Skeletal muscle tissue (tissue), 4 donors: ENCODE results near the gene MARK2. TPM values are rescaled to one million over a fixed set of nuclear protein-coding genes. Genes with fewer than 3 reads are reported as not detected.

Experiments
- H3K27ac ChIP-seq: one replicate; pipeline ENCODE4 v1.7.0; 2013; ENCODE audit warnings: mild to moderate bottlenecking, low read depth, low read length, inconsistent platforms
- H3K27me3 ChIP-seq, 3 donors: one replicate each; pipeline ENCODE4 v1.7.0; 2013; ENCODE audit warnings: low read length in 3 of 3; ENCODE audit not compliant: control insufficient read depth in 3 of 3, insufficient read depth in 3 of 3
- H3K36me3 ChIP-seq, 3 donors: one replicate each; pipeline ENCODE4 v1.7.0; 2013; ENCODE audit warnings: low read length in 3 of 3; ENCODE audit not compliant: control insufficient read depth in 3 of 3, insufficient read depth in 3 of 3
- H3K4me1 ChIP-seq, 3 donors: one replicate each; pipeline ENCODE4 v1.7.0; 2013; ENCODE audit warnings: low read length in 3 of 3, mild to moderate bottlenecking in 3 of 3; ENCODE audit not compliant: control insufficient read depth in 3 of 3, insufficient read depth in 3 of 3
- H3K4me3 ChIP-seq, 3 donors: one replicate each; pipeline ENCODE4 v1.7.0; 2013; ENCODE audit warnings: low read length in 3 of 3
- H3K9ac ChIP-seq, 3 donors: one replicate each; pipeline ENCODE4 v1.7.0; 2013; ENCODE audit warnings: low read length in 3 of 3, mild to moderate bottlenecking in 3 of 3, moderate library complexity in 2 of 3, low read depth in 1 of 3
- H3K9me3 ChIP-seq, 3 donors: one replicate each; pipeline ENCODE4 v1.7.0; 2013; ENCODE audit warnings: low read length in 3 of 3; ENCODE audit not compliant: control insufficient read depth in 3 of 3
- total RNA-seq: library from RNA; depleted of rRNA; stranded (reverse); fragments of >200 nt; gene quantifications from one replicate; pipeline ENCODE4 v1.2.3, GENCODE V29; 2014
- donor health status: Osteomylitis.

MARK2 gene
- total RNA-seq, 1 donor from 2014 or later, result 6.8 TPM

DNA sequence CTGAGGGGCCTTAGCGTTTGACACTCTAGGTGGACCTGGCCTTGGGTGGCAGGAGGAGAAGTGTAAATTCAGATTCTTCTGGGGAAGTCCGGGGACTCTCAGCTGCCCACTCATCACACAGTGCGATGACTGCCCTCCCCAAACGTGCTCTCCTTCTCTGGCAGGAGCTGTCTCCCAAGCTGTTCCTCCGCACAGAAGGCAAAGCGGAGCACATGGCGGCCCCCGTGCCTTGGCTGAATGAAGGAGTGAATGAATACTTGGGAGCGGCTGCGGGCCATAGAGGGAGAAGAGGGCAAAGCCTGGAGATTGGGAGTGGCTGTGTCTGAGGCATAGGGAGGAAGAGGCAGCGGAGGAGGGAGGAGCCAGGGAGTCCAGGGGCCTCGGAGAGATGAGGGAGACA is 93.0 kb downstream of the MARK2 start:
- H3K27ac ChIP-seq, result no peak overlapping the region
- no peaks in the 10 kb centered on the region for H3K9me3 ChIP-seq
- H3K36me3 ChIP-seq, result no peaks in the 10 kb centered on the region
- H3K27me3 ChIP-seq, result no peaks in the 10 kb centered on the region
- no peaks in the 10 kb centered on the region for H3K4me1 ChIP-seq
- H3K9ac ChIP-seq, result no peak overlapping the region
- no peak overlapping the region for H3K4me3 ChIP-seq

DNA sequence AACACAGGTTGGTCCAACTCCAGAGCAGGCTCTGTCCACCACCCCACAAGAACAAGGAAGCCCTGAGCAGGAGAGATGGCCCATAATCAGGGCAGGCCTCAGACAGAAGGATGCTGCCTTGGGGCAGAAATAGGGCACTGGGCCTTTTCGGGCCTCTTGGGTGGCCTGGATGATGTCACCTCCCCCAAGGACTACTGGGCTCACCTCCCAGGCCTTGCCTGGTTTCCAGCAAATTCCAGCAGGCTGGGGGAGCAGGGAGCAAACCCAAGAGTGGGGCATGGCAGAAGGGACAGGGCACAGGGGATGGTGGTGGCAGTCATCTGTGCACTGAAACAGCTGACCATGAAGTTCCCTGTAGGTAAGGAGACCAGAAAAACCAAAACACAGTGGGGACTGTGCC is 94.5 kb downstream of the MARK2 start:
- H3K9me3 ChIP-seq, result no peaks in the 10 kb centered on the region
- no peak overlapping the region for H3K27ac ChIP-seq
- H3K4me1 ChIP-seq, result peaks cover 3 to 6% (median 5%) of the 10 kb centered on the region in 3 donors
- no peak overlapping the region for H3K4me3 ChIP-seq
- peak overlapping the region in 1 of 3 donors; percentile 43 for H3K9ac ChIP-seq
- no peaks in the 10 kb centered on the region for H3K36me3 ChIP-seq
- H3K27me3 ChIP-seq, result no peaks in the 10 kb centered on the region

DNA sequence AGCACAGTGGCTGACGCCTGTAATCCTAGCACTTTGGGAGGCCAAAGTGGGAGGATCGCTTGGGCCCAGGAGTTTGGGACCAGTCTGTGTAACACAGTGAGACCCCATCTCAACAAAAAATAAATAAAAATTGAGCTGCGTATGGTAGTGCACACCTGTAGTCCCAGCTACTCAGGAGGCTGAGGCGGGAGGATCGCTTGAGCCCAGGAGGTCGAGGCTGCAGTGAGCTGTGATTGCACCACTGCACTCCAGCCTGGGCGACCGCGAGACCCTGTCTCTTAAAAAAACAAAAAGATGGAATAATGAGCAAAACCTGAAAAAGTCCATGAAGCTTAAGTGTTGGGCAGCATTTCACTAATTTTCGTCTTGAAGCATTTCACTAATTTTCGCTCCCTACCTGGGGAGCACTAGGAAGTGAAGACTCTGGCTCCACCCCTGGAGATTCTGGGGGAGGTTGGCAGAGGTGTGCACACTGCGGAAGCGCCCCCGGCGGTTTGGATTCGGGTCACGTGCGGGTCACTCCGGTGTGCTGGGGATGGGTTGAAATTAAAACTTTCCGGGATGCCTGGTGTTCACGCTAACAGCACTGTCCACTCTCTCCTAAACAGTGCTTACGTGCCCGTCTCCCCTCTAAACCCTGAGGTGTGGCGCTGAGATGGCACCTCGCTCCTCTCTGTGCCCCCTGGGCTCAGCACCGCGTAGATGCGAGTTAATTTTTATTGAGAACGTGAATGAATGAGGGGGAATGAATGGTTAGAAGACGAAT is 99.0 kb downstream of the MARK2 start:
- Histone ChIP-seq H3K9me3 (no peaks in the 10 kb centered on the region), H3K27ac (no peak overlapping the region), H3K4me1 (peaks cover 14 to 27% (median 21%) of the 10 kb centered on the region in 3 donors), H3K4me3 (peak overlapping the region; percentile 70 to 91 (median 88)), H3K36me3 (no peaks in the 10 kb centered on the region), H3K27me3 (no peaks in the 10 kb centered on the region), H3K9ac (peak overlapping the region; percentile 52 to 81 (median 61))

DNA sequence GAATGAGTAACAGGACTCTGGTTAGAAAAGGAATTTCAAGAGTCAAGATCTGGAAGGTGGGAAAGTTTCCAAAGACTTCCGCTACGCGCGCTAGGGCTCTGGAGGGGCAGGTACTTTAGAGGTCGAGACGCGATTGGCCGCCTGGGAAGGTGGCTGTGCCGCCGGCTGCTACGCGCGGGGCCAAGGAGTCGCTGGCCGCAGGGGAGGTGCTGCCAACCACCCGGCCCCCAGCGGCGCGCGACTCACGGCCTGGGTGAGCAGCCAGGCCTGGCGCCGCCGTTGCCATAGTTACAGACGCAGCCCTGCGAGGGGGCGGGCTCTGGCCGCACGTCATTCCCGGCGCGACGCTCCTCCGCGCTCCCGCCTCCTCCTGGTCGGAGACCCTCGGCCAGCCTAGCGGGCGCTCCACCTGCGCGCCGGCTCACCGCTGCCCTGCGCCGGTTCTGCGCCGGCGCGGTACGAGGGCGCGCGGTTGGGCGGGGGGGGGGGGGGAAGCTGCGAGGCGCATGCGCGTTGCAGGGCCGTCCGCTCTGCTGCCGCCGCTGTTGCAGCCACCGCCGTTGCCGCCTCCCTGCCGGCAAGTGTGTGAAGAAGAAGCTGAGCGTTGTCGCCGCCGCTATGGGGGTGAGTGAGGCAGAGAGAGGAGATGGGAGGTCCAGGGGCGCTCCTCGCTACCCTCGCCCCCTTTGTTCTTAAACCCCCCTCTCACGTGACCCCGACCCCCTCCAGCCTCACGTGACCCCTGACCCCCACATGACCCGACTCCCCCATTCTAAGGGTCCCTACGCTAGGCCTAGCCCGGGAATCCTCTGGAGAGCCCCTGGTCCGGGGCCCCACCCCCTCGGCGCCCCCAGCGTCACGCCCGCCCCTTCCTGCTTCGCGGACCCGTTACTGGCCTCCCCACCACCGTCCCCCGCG is 99.8 kb downstream of the MARK2 start, which contains the start of gene NAA40:
NAA40 (plus strand) TSS at position 524 of the 918 bp plus-strand sequence; CDS start at position 619, 95 bp downstream.
- no peaks in the 10 kb centered on the region for H3K9me3 ChIP-seq
- no peaks in the 10 kb centered on the region for H3K27me3 ChIP-seq
- H3K9ac ChIP-seq, result peak within 1 kb of the TSS; percentile 79 to 88 (median 79)
- peaks cover 14 to 28% (median 27%) of the 10 kb centered on the region in 3 donors for H3K4me1 ChIP-seq
- peak within 1 kb of the TSS; percentile 78 to 91 (median 88) for H3K4me3 ChIP-seq
- no peaks in the 10 kb centered on the region for H3K36me3 ChIP-seq
- peak within 1 kb of the TSS; percentile 65 for H3K27ac ChIP-seq

DNA sequence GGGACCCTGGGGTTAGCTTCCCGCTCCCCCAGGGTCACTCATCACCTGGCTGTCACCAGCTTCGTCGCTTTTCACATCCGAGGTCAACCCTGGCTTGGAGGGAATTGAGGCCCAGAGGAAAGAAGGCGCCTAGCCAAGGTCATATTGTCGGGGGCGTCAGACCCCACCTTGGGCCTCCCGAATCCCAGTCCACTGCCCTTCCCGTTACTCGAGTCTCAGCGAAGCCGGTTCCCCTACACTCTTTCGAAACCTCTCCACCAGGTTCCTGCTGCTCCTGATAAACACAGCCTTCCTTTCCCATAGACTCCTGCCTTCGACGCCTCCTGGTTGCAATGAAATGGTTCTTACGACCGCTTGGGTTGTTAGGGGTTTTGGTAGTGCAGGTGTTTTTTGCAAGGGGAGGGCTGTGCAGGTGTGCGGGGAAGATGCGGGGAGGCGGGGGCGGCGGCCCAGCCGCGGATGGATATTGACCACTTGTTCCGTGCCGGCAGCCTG is 100.5 kb downstream of the MARK2 start:
- Histone ChIP-seq H3K9me3 (no peaks in the 10 kb centered on the region), H3K4me1 (peaks cover 18 to 35% (median 33%) of the 10 kb centered on the region in 3 donors), H3K4me3 (peak overlapping the region; percentile 78 to 91 (median 88)), H3K9ac (peak overlapping the region; percentile 79 to 88 (median 79)), H3K27me3 (no peaks in the 10 kb centered on the region), H3K27ac (peak overlapping the region; percentile 65), H3K36me3 (no peaks in the 10 kb centered on the region)

DNA sequence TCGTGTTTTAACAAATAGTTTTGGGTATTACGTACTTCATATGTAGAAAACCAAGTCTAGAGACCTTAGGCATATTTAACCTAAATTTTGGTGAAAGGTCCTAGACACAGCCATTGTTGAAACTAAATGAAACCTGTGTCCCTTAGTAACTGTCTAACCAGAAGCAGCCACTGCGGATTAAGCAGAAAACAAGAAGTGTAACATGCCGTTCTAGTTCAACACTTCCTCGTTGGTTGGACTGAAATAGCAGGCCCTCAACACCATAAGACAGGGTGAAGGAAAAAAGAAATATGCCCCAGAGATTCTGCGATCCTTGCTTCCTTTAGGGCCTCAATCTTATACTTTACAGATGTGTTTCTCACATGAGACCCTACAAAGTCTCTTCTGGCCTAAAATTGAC is 101.9 kb downstream of the MARK2 start:
- Histone ChIP-seq H3K9me3 (no peaks in the 10 kb centered on the region), H3K27me3 (no peaks in the 10 kb centered on the region), H3K36me3 (no peaks in the 10 kb centered on the region), H3K27ac (peak overlapping the region; percentile 39), H3K4me3 (no peak overlapping the region), H3K9ac (peak overlapping the region in 2 of 3 donors; percentile 0 to 19), H3K4me1 (peaks cover 32 to 48% (median 46%) of the 10 kb centered on the region in 3 donors)

DNA sequence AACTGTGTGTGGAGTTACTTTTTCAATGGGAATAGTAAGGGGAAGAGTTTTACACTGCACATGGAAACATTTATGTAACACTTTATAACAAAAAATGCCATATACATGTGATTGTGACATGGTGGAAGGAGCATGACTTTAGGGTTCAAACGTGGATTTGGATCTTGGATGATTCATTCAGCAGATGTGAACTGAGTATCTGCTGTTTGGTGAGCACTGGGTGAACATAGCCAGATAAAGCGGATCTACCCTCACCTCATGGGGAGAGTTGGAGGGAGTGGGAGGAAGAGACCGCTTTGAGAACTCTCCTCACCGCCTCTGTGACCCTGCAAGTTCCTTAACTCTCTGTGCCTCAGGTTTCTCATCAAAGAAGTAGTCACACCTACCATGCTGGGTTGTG is 103.0 kb downstream of the MARK2 start:
- H3K36me3 ChIP-seq, result peaks cover 2 to 8% (median 6%) of the 10 kb centered on the region in 3 donors
- H3K4me1 ChIP-seq, result peaks cover 34 to 52% (median 49%) of the 10 kb centered on the region in 3 donors
- H3K4me3 ChIP-seq, result no peak overlapping the region
- no peak overlapping the region for H3K9ac ChIP-seq
- H3K27me3 ChIP-seq, result no peaks in the 10 kb centered on the region
- no peak overlapping the region for H3K27ac ChIP-seq
- H3K9me3 ChIP-seq, result no peaks in the 10 kb centered on the region

DNA sequence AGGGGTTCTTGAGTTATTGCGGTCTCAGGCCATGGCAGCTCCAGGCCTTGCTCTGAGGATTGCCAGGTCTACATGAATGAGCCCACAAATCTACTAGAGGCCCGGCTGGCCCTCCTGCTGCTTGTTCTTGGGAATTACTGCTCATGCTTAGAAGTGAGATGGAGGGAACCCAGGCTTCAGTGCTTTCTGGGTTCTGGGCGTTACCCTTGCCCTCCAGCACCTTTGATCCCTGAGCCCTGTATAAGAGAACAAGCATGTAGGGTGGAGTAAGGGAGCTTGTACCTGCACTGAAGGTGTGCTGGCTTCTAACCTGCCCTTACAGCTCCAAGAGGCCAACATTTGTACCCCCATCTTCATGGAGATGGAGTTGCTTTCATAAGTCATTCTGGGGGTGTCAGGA is 103.9 kb downstream of the MARK2 start:
- H3K9ac ChIP-seq, result peak overlapping the region in 1 of 3 donors; percentile 69
- H3K27ac ChIP-seq, result no peak overlapping the region
- no peaks in the 10 kb centered on the region for H3K27me3 ChIP-seq
- H3K9me3 ChIP-seq, result no peaks in the 10 kb centered on the region
- H3K36me3 ChIP-seq, result peaks cover 2 to 9% (median 7%) of the 10 kb centered on the region in 3 donors
- no peak overlapping the region for H3K4me3 ChIP-seq
- H3K4me1 ChIP-seq, result peaks cover 34 to 52% (median 49%) of the 10 kb centered on the region in 3 donors

DNA sequence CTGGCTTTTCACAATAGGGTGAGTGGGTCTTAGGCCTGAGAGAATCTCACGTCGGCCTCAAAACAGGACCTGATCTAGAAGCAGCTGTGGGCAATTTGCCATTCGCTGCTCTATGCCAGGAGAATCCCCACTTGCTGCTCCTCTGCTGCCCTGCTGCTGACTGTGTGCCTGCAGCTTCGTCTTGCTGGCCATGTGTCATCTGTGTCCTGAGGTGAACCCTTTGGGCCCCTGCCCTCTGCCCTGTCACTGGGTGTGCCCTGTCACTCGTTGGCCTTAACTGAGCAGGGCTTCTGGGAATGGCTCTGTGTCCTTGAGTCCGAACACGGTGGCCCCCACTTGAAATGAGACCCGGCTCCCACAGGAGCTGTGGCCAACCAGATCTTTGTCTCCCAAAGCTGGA is 106.1 kb downstream of the MARK2 start:
- Histone ChIP-seq H3K4me1 (peaks cover 24 to 41% (median 36%) of the 10 kb centered on the region in 3 donors), H3K27me3 (no peaks in the 10 kb centered on the region), H3K9ac (peak overlapping the region; percentile 39 to 83 (median 60)), H3K36me3 (peaks cover 2 to 9% (median 7%) of the 10 kb centered on the region in 3 donors), H3K9me3 (no peaks in the 10 kb centered on the region), H3K27ac (peak overlapping the region; percentile 87), H3K4me3 (peak overlapping the region; percentile 51 to 67 (median 66))
